Measurements from ENCODE around the gene SGTA.

DNA sequence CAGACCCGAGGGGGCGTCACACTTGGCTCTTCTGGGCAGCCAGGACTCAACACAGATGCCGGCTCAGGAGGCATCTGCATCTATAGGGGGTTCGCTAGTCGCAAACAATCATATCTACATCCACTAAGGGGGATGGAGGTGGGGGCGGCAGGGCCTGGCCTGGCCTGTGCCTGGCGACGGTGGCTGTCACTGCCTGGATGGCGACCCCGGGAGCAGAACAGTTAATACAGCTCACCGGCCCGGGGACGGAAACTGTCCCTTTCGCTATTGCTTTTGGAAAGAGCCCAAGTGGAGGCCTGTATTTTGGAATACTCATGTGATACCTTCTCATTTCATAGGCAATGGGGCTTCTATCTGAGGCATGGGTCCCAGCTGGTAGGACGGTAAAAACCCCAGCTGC is 17.7 kb downstream of the SGTA start:
- TF ChIP-seq, protein P1, sequence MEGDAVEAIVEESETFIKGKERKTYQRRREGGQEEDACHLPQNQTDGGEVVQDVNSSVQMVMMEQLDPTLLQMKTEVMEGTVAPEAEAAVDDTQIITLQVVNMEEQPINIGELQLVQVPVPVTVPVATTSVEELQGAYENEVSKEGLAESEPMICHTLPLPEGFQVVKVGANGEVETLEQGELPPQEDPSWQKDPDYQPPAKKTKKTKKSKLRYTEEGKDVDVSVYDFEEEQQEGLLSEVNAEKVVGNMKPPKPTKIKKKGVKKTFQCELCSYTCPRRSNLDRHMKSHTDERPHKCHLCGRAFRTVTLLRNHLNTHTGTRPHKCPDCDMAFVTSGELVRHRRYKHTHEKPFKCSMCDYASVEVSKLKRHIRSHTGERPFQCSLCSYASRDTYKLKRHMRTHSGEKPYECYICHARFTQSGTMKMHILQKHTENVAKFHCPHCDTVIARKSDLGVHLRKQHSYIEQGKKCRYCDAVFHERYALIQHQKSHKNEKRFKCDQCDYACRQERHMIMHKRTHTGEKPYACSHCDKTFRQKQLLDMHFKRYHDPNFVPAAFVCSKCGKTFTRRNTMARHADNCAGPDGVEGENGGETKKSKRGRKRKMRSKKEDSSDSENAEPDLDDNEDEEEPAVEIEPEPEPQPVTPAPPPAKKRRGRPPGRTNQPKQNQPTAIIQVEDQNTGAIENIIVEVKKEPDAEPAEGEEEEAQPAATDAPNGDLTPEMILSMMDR (IDR thresholded peaks at IDR 0.05): no peak
- TF ChIP-seq POLR2AphosphoS5 (IDR thresholded peaks at IDR 0.05; ENCODE audit: low read depth, low read length): no peak
- TF ChIP-seq SIN3A (IDR thresholded peaks at IDR 0.05; ENCODE audit: borderline replicate concordance, insufficient read depth, low read depth, low read length): no peak
- TF ChIP-seq REST (IDR thresholded peaks at IDR 0.05; ENCODE audit: insufficient read depth in 1 of 2, low read depth in 2 of 2, low read length in 1 of 2): no peak
- TF ChIP-seq TCF7L2 (IDR thresholded peaks at IDR 0.05; ENCODE audit: low read depth, low read length): no peak
